Measurements from ENCODE around the gene SGCB.

DNA sequence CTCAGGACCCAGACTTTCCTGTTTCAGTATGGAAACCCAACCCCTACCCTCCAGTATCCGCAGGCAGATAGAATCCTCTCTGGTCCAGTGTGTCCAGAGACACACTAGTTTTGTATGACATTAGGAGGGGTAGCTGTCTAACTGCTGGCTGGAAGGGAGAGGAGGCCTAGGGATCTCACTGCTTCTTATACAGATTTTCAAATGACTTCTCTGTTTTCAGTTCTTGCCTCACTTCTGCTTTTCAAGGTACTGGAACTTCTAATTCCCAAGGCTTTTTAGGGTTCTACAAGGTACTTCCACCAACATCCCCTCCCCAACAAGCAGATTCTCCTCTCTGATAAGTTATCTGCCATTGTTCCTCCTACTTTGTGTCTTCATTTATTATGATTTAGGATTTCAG lies 6.1 kb downstream of the SGCB start:
- TF ChIP-seq, protein P1, sequence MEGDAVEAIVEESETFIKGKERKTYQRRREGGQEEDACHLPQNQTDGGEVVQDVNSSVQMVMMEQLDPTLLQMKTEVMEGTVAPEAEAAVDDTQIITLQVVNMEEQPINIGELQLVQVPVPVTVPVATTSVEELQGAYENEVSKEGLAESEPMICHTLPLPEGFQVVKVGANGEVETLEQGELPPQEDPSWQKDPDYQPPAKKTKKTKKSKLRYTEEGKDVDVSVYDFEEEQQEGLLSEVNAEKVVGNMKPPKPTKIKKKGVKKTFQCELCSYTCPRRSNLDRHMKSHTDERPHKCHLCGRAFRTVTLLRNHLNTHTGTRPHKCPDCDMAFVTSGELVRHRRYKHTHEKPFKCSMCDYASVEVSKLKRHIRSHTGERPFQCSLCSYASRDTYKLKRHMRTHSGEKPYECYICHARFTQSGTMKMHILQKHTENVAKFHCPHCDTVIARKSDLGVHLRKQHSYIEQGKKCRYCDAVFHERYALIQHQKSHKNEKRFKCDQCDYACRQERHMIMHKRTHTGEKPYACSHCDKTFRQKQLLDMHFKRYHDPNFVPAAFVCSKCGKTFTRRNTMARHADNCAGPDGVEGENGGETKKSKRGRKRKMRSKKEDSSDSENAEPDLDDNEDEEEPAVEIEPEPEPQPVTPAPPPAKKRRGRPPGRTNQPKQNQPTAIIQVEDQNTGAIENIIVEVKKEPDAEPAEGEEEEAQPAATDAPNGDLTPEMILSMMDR (IDR thresholded peaks at IDR 0.05): no peak
- TF ChIP-seq EZH2 (IDR thresholded peaks at IDR 0.05; ENCODE audit: borderline replicate concordance, insufficient read depth, low read depth, low read length, poor library complexity, severe bottlenecking): no peak

All from B cell (primary cell).